Right atrium auricular region (tissue), 2 donors: Measurements from ENCODE around the gene SAMD13. TPM values are rescaled to one million over a fixed set of nuclear protein-coding genes. Genes with fewer than 3 reads are reported as not detected.

Source experiments
- DNase-seq: peaks from one replicate; pipeline ENCODE4 v3.0.0-alpha.2; 2019; ENCODE audit warnings: low spot score
- H3K27ac ChIP-seq, 2 donors: fragments of 200-600 bp; sonication (generic); 1 replicate in 1 of 2; 2 replicates in 1 of 2; pipeline ENCODE4 v1.5.1; 2016 to 2019
- H3K27me3 ChIP-seq, 2 donors: fragments of 200-600 bp; sonication (generic); one replicate each; pipeline versions ENCODE4 v1.5.1 to v1.6.0; 2017 to 2019
- H3K36me3 ChIP-seq: fragments of 200-600 bp; sonication (generic); one replicate; pipeline ENCODE4 v1.5.1; 2016
- H3K4me1 ChIP-seq, 2 donors: fragments of 200-600 bp; sonication (generic); one replicate each; pipeline versions ENCODE4 v1.5.1 to v1.6.0; 2017 to 2019
- H3K4me3 ChIP-seq, 2 donors: fragments of 200-600 bp; sonication (generic); 1 replicate in 1 of 2; 2 replicates in 1 of 2; pipeline ENCODE4 v1.5.1; 2017 to 2019; ENCODE audit warnings: mild to moderate bottlenecking in 1 of 2, moderate library complexity in 1 of 2
- H3K9me3 ChIP-seq, 2 donors: fragments of 200-600 bp; sonication (generic); one replicate each; pipeline ENCODE4 v1.5.1; 2019
- total RNA-seq, 2 donors: library from RNA; depleted of rRNA; stranded (reverse); fragments of >200 nt; gene quantifications; one replicate each; pipeline ENCODE4 v1.1.0, GENCODE V29; 2016
- TF ChIP-seq, protein P1 (sequence below), 2 donors: fragments of 200-600 bp; sonication (generic); IDR thresholded peaks; one replicate each; pipeline ENCODE4 v1.5.1; 2019; ENCODE audit warnings: antibody characterized with exemption in 2 of 2

SAMD13 gene
- total RNA-seq, 2 donors from 2014 or later, result 0.59 to 1.1 TPM

DNA sequence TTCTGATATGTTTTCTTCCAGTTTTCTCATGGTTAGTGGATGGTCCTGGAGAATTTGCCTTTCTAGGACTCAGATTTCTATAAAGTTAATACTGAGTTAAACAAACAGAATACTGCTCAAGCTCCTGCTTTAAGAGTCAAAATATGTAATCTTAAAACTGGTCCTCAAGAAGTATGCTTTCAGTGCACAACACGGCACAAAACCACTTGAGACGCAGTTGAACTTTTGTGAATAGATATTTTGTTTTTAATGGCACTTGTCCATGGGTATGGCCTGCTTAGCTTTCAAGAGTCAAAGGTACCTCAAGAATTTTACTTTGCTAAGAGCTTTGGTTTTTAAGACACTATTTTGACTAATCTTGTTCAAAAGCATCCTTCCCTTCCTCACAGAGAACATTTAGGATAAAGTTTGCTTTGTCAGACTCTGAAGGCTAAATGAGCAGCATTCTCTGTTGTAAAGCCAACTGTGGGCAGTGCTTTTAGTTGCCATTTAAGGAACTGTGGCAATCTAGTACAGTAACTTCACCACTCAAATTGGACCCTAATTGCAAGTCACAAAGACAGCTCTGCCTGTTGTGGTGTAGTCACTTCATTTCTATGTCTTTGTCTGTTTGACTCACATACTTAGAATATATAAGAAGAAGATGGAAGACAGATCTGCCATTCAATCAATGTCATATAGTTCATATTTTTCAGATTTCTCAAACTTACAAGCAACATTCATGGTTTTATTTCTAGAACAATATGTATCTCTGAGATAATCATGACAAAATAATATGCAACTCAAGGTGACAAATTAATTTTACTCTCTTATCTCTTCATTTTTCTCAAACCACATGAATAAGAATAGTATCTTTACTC is 28.8 kb downstream of the SAMD13 start:
- Histone ChIP-seq H3K9me3 (peaks cover 0 to 2% of the 10 kb centered on the region in 2 donors), H3K27ac (no peak overlapping the region), H3K4me3 (no peak overlapping the region), H3K4me1 (no peaks in the 10 kb centered on the region), H3K36me3 (no peaks in the 10 kb centered on the region), H3K27me3 (no peaks in the 10 kb centered on the region)
- TF ChIP-seq, protein P1, sequence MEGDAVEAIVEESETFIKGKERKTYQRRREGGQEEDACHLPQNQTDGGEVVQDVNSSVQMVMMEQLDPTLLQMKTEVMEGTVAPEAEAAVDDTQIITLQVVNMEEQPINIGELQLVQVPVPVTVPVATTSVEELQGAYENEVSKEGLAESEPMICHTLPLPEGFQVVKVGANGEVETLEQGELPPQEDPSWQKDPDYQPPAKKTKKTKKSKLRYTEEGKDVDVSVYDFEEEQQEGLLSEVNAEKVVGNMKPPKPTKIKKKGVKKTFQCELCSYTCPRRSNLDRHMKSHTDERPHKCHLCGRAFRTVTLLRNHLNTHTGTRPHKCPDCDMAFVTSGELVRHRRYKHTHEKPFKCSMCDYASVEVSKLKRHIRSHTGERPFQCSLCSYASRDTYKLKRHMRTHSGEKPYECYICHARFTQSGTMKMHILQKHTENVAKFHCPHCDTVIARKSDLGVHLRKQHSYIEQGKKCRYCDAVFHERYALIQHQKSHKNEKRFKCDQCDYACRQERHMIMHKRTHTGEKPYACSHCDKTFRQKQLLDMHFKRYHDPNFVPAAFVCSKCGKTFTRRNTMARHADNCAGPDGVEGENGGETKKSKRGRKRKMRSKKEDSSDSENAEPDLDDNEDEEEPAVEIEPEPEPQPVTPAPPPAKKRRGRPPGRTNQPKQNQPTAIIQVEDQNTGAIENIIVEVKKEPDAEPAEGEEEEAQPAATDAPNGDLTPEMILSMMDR (IDR thresholded peaks at IDR 0.05), result no peak
- no peak for DNase-seq

DNA sequence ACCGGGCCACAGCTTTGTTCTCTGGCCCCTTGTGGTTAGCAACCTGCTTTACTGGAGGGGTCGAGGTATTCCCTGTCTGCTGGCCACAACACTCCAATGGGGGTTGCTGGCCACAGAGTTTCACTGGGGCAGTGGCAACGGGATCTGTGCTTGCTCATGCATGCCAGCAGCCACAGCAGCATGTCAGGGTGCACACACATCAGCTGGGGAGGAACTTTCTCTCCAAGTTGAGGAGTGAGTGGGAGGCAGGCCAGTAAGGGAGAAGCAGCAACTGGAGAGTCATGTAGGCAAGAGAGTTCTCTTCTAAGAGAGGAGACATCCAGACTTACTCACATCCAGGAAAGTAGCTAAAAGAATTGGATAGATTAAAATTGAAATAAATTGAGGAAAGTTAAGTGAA is 38.0 kb downstream of the SAMD13 start:
- Histone ChIP-seq H3K27me3 (no peaks in the 10 kb centered on the region), H3K27ac (no peak overlapping the region), H3K9me3 (peaks cover 0 to 7% of the 10 kb centered on the region in 2 donors), H3K4me1 (no peaks in the 10 kb centered on the region), H3K4me3 (no peak overlapping the region), H3K36me3 (no peaks in the 10 kb centered on the region)
- TF ChIP-seq, protein P1 (IDR thresholded peaks at IDR 0.05), result no peak
- no peak for DNase-seq

DNA sequence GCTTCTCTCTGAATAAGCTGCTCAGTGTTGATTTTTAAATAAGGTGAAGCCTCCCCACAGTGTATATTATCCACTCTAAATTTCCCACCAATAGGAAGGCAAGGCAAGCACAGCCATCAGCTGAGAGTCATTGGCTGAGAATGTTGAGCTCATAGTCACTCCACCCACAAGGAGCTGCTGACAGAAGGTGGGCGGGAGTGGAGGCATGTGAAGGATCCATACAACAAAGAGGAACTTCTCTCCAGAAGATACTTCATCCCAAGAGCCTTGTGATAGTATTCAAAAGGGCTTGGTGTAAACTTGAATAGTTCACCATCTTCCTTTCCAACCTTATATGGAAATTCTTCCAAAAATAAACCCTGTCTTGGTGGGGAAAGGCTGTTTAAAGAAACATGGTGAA is 42.8 kb downstream of the SAMD13 start:
- H3K9me3 ChIP-seq, result no peaks in the 10 kb centered on the region
- DNase-seq, result no peak
- H3K27me3 ChIP-seq, result no peaks in the 10 kb centered on the region
- H3K36me3 ChIP-seq, result no peaks in the 10 kb centered on the region
- no peak overlapping the region for H3K4me3 ChIP-seq
- no peak overlapping the region for H3K27ac ChIP-seq
- TF ChIP-seq, protein P1 (IDR thresholded peaks at IDR 0.05), result no peak
- H3K4me1 ChIP-seq, result no peaks in the 10 kb centered on the region

DNA sequence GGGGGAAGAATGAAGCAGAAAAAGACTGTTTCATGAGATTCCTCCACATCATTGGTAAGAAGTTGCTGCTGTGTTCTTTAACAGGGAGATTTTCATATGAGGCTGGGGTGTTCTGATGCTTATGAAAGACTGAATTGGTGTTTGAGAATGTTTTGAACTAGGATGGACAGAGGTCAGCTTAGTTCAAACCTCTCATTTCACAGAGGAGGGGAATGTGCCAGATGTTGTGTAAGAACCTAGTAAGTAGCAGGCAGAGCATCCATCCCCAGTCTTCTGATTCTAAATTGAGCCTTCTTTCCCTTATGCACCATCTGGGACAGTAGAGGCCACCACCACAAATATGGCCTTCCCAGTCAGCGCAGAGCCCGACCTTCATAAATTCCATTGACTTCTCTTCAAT is 43.7 kb downstream of the SAMD13 start:
- H3K27ac ChIP-seq, result no peak overlapping the region
- H3K9me3 ChIP-seq, result no peaks in the 10 kb centered on the region
- no peaks in the 10 kb centered on the region for H3K36me3 ChIP-seq
- H3K4me1 ChIP-seq, result no peaks in the 10 kb centered on the region
- H3K4me3 ChIP-seq, result no peak overlapping the region
- no peak for DNase-seq
- TF ChIP-seq, protein P1 (IDR thresholded peaks at IDR 0.05), result no peak
- H3K27me3 ChIP-seq, result no peaks in the 10 kb centered on the region

DNA sequence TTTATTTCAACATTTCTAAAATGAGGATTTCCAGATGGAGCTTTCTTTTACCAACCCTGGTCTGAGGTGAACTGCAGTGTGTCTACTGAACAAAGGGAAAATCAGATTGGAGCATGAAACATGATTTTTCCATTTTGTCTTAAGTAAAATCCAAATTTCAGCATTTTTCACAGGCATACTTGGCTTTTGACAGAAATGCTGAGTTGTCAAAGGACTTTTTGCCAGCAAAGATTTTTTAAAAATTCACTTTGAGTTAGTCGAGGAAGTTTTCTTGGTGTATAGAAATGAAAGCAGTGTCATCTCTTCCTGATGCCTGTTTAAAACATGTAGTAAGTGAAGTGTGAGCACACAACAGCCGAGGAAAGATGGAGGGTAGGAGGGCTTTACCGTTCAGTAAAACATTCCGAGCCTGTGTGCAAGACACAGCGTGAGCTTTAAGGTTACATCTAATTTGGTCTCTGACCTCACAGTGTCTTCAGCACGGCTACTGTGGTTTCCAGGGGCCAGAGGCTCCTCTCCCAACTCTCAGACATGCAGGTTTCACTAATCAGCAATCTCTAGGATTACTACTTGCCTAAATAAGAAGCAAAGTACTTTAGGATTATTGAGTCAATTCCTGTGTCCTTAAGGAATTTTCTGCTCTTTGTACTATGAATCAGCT is 45.9 kb downstream of the SAMD13 start:
- no peaks in the 10 kb centered on the region for H3K9me3 ChIP-seq
- no peak overlapping the region for H3K4me3 ChIP-seq
- no peaks in the 10 kb centered on the region for H3K4me1 ChIP-seq
- no peak overlapping the region for H3K27ac ChIP-seq
- no peaks in the 10 kb centered on the region for H3K36me3 ChIP-seq
- TF ChIP-seq, protein P1 (IDR thresholded peaks at IDR 0.05), result no peak
- no peaks in the 10 kb centered on the region for H3K27me3 ChIP-seq
- no peak for DNase-seq
